VCaP (cell line): ENCODE data around the gene MARCHF3.
"Not testable (repeated sequence)": the region's sequence is repeated elsewhere in the genome, so short reads cannot be mapped to it uniquely, and the experiment has no call there.

Experiments used
- H3K27ac ChIP-seq: fragments of 450-650 bp; 2 replicates; pipeline ENCODE4 v1.5.1; 2017
- CTCF ChIP-seq: fragments of 450-650 bp; conservative IDR thresholded peaks from 2 replicates; pipeline ENCODE4 v1.5.1; 2017; ENCODE audit warnings: mild to moderate bottlenecking, moderate library complexity

Gene MARCHF3

GRCh38 chr5:126911986-126912385, 118.4 kb downstream of the MARCHF3 start:
- no peak for TF ChIP-seq CTCF
- no peak overlapping the region for H3K27ac ChIP-seq

GRCh38 chr5:126909856-126910255, 120.5 kb downstream of the MARCHF3 start:
- no peak for TF ChIP-seq CTCF
- no peak overlapping the region for H3K27ac ChIP-seq

- not testable (repeated sequence) for H3K27ac ChIP-seq
These were observed 126.0 kb downstream of the MARCHF3 start for GRCh38 chr5:126904407-126904806.

- no peak overlapping the region; the same call in 1 of the 2 replicates for H3K27ac ChIP-seq
- no peak for TF ChIP-seq CTCF
These were observed 129.6 kb downstream of the MARCHF3 start for GRCh38 chr5:126900796-126901195.

- H3K27ac ChIP-seq, result no peak overlapping the region
- TF ChIP-seq CTCF, result no peak
These were observed 130.9 kb downstream of the MARCHF3 start for GRCh38 chr5:126899476-126899875.

GRCh38 chr5:126897851-126898630, 132.3 kb downstream of the MARCHF3 start:
- H3K27ac ChIP-seq, result no peak overlapping the region
- no peak for TF ChIP-seq CTCF

GRCh38 chr5:126896170-126896702, 134.1 kb downstream of the MARCHF3 start:
- no peak overlapping the region for H3K27ac ChIP-seq
- no peak for TF ChIP-seq CTCF

- H3K27ac ChIP-seq, result not testable (repeated sequence)
These were observed 134.6 kb downstream of the MARCHF3 start for GRCh38 chr5:126895712-126896111.

GRCh38 chr5:126890414-126890813, 139.9 kb downstream of the MARCHF3 start:
- not testable (repeated sequence) for H3K27ac ChIP-seq
